Transverse colon (tissue), 3 donors: ENCODE results near the gene KCNE4.

Experiments
- CTCF ChIP-seq, 5 experiments: fragments of 200-600 bp in 3 of 5; fragments of 450-650 bp in 2 of 5; sonication (generic) in 3 of 5; IDR thresholded peaks; 1 replicate in 2 of 5; 2 replicates in 3 of 5; pipeline ENCODE4 v1.5.1; 2016 to 2017; ENCODE audit warnings: antibody characterized with exemption in 5 of 5, inconsistent platforms in 3 of 5, mild to moderate bottlenecking in 2 of 5, moderate library complexity in 1 of 5
- POLR2A ChIP-seq: fragments of 450-650 bp; IDR thresholded peaks from one replicate; pipeline ENCODE4 v1.6.1; 2016; ENCODE audit warnings: antibody characterized with exemption, mild to moderate bottlenecking, moderate library complexity

GRCh38 chr2:223042704-223043118 is 9.3 kb upstream of the KCNE4 start:
- TF ChIP-seq CTCF (IDR thresholded peaks at IDR 0.05) (no peak), POLR2A (no peak)
